ENCODE data around the gene AKAP12.

Gene AKAP12

GRCh38 chr6:151240036-151240685, 394 bp downstream of the AKAP12 start:
- no peak for DNase-seq (ENCODE audit: low read depth)

GRCh38 chr6:151240791-151241642, 1.2 kb downstream of the AKAP12 start:
- no peak for DNase-seq (ENCODE audit: low read depth)

- no peak for DNase-seq (ENCODE audit: low read depth)
Observed at GRCh38 chr6:151241853-151242252, 2.1 kb downstream of the AKAP12 start.

- no peak for DNase-seq (ENCODE audit: low read depth)
Observed at GRCh38 chr6:151242420-151242861, 2.7 kb downstream of the AKAP12 start.

GRCh38 chr6:151243481-151243880, 3.7 kb downstream of the AKAP12 start:
- no peak for DNase-seq (ENCODE audit: low read depth)

GRCh38 chr6:151247490-151247889, 7.7 kb downstream of the AKAP12 start:
- DNase-seq (ENCODE audit: low read depth), result no peak

GRCh38 chr6:151248295-151248694, 8.5 kb downstream of the AKAP12 start:
- DNase-seq (ENCODE audit: low read depth), result no peak

GRCh38 chr6:151252634-151253033, 12.9 kb downstream of the AKAP12 start:
- no peak for DNase-seq (ENCODE audit: low read depth)

- no peak for DNase-seq (ENCODE audit: low read depth)
Observed at GRCh38 chr6:151254451-151255081, 14.8 kb downstream of the AKAP12 start.

- DNase-seq (ENCODE audit: low read depth), result no peak
Observed at GRCh38 chr6:151255811-151256210, 16.0 kb downstream of the AKAP12 start.

GRCh38 chr6:151257985-151258445, 18.2 kb downstream of the AKAP12 start:
- DNase-seq (ENCODE audit: low read depth), result no peak

GRCh38 chr6:151260205-151260604, 20.4 kb downstream of the AKAP12 start:
- no peak for DNase-seq (ENCODE audit: low read depth)

GRCh38 chr6:151263035-151263434, 23.3 kb downstream of the AKAP12 start:
- no peak for DNase-seq (ENCODE audit: low read depth)

GRCh38 chr6:151263967-151264366, 24.2 kb downstream of the AKAP12 start:
- no peak for DNase-seq (ENCODE audit: low read depth)

- no peak for DNase-seq (ENCODE audit: low read depth)
Observed at GRCh38 chr6:151265282-151265681, 25.5 kb downstream of the AKAP12 start.

GRCh38 chr6:151269321-151269995, 29.7 kb downstream of the AKAP12 start:
- DNase-seq (ENCODE audit: low read depth), result no peak

- DNase-seq (ENCODE audit: low read depth), result no peak
Observed at GRCh38 chr6:151275121-151275520, 35.4 kb downstream of the AKAP12 start.

GRCh38 chr6:151275566-151275965, 35.8 kb downstream of the AKAP12 start:
- DNase-seq (ENCODE audit: low read depth), result no peak

GRCh38 chr6:151276112-151276740, 36.5 kb downstream of the AKAP12 start:
- no peak for DNase-seq (ENCODE audit: low read depth)

GRCh38 chr6:151279891-151280290, 40.1 kb downstream of the AKAP12 start:
- no peak for DNase-seq (ENCODE audit: low read depth)

GRCh38 chr6:151280859-151281258, 41.1 kb downstream of the AKAP12 start:
- DNase-seq (ENCODE audit: low read depth), result no peak

- DNase-seq (ENCODE audit: low read depth), result no peak
Observed at GRCh38 chr6:151284012-151284411, 44.2 kb downstream of the AKAP12 start.

All from CMK (cell line).